T-helper 2 cell (primary cell): ENCODE measurements around the gene VASH2.
"Not testable (repeated sequence)": the region's sequence is repeated elsewhere in the genome, so short reads cannot be mapped to it uniquely, and the experiment has no call there.

ENCODE experiments used
- DNase-seq, 5 experiments: peaks; one replicate each; pipeline versions ENCODE4 v3.0.0 to v3.0.0-alpha.2; 2012 to 2022
- total RNA-seq, 2 donors: gene quantifications; one replicate each; lab custom pipeline; 2026; lab: John Stamatoyannopoulos, UW

Gene VASH2
- 0.13 to 0.62 reads per million in 2 donors for total RNA-seq

DNA sequence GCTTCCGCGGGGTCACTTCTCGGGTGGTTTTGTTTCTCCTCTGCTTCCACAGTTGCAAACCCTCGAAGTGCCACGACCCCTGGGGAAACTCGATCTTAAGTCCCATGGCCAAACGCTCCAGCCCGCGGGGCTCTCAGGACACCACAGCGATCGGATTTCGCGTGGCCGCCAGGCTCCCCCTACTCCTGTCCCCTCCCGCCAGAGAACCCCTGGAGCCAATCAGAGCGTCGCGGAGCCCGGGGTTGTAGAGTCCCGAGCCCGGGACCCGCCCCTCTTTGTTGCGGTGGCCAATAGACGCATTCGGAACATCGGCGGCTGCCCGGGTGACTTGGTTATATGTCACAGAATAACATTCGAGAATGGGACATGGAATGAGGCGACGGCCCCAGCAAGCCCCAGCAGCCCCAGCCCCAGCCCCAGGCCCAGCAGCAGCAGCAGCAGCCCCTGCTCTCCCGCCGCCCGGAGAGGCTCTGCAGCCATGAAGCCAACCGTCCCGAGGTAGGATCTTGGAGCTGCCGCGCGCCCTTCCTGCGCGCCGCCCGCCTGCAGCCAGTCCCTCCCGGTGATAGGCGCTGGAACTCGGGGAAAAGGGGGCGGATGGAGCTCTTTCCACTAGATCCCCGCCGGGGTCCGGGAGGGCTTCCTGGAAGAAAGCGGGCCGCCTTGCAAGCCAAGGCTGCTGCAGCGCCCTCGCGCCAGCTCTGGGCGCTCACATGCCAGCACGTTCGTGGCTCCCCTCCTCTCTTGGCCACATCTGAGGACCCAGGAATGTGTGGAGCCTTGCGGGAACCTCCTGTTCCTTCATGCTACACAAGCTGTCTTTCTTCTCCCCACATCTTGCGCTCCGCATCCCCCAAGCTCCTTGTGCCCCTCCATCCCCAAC, at the start of gene VASH2:
Gene VASH2, plus strand, starts transcription at position 299 of the 883 bp plus-strand sequence. CDS start 1,002 bp downstream, outside the sequence.
- peak; percentile 9 to 84 (median 53) for DNase-seq

DNA sequence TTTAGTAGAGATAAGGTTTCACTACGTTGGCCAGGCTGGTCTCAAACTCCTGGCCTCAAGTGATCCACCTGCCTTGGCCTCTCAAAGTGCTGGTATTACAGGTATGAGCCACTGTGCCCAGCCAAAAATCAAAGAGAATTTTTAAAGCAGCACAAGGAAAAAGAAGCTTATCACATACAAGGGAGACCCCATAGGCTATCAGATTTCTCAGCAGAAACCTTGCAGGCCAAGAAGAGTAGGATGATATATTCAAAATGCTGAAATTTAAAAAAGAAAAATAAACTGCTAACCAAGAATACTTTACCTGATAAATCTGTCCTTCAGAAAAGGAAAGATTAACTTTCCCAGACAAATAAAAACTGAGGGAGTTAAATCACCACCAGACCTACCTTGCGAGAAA, 49.1 kb upstream of the VASH2 start:
- no peak for DNase-seq

DNA sequence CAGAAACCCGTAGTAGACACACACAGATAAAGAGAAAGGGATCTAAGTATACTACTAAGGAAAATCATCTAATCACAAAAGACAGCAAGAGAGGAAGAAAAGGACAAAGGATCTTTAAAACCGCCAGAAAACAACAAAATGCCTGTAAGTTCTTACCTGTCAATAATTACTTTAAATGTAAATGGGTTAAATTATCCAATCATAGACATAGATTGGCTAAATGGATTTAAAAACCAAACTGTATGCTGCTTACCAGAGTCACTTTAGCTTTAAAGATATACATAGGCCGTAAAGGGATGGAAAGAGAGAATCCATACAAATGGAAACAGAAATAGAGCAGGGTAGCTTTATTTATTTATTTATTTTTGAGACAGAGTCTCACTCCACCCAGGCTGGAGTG, 48.3 kb upstream of the VASH2 start:
- DNase-seq = no peak

DNA sequence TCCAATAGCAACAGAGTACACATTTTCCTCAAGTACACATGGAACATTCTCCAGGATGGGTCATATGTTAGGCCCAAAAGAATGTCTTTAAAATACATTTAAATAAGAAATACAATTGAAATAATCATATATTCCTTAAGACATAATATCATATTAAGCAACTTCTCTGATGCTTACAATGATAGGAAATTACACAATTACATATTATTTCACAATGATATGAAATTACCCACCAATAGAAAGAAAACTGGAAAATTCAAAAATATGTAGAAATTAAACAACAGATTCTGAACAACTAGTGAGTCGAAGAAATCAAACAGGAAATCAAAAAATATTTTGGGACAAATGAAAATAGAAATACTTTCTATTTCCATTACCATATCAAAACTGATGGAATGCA, 46.7 kb upstream of the VASH2 start:
- DNase-seq = no peak

DNA sequence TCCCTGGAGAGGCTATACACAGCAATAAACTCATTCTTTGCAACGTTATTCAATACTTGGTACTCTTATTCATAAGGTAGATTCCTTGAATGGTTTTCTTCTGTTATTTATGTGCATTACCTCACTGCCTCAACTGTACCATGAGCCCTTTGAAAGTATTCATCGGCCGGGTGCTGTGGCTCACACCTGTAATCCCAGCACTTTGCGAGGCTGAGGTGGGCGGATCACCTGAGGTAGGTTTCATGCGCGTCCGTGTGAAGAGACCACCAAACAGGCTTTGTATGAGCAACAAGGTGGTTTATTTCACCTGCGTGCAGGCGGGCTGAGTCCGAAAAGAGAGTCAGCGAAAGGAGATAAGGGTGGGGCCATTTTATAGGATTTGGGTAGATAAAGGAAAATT, 42.3 kb upstream of the VASH2 start:
- not testable (repeated sequence) for DNase-seq

DNA sequence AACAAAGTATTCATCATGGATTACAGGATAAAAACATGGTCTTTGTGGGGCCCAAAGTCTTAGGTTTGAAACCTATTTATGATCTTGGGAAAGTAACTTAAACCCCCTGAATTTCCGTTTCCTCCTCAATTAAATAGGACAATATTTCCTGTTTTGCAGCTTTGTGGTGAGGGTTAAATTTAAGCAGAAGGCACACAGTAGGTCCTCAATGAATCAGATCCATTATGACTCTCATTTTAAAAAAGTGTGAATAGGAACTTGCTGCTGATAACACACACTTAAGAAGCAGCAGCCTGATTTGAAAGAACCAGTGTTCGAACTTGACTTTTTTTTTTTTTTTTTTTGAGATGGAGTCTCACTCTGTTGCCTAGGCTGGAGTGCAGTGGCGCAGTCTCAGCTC, 41.4 kb upstream of the VASH2 start:
- DNase-seq = no peak

DNA sequence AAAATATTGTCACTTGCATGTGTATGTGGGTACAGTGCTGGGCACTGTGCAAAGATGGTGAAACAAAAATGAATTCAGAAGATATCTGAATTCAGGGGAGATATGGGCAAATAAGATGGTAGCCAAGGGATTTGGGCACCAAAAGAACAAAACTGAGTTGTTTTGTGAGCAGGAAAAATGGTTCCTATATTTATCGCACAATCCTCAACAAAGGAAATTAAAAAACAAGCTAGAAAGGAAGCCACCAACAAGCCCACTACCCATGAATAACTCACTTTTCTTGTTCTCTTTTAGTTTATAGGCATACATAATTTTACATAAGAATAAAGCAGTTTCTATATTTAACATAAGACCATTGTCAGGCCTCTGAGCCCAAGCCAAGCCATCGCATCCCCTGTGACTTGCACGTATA, 40.7 kb upstream of the VASH2 start:
- DNase-seq = no peak

DNA sequence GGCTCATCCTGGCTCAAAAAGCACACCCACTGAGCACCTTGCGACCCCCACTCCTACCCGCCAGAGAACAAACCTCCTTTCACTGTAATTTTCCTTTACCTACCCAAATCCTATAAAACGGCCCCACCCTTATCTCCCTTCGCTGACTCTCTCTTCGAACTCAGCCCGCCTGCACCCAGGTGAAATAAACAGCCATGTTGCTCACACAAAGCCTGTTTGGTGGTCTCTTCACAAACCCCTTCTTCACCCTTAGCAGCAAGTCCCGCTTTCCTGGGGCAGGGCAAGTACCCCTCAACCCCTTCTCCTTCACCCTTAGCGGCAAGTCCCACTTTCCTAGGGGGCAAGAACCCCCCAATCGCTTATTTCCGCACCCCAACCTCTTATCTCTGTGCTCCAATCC, 40.1 kb upstream of the VASH2 start:
- not testable (repeated sequence) for DNase-seq

DNA sequence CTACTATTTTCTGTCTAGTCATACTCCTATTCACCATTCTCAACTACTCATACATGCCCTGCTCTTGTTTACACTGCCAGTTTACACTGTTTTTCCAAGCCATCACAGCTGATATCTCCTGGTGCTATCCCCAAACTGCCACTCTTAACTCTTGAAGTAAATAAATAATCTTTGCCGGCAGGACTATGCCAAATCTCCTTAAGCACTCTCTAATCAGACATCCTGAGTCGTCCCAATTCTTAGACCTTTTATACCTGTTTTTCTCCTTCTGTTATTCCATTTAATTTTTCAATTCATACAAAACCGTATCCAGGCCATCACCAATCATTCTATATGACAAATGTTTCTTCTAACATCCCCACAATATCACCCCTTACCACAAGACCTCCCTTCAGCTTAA, 36.7 kb upstream of the VASH2 start:
- DNase-seq = not testable (repeated sequence)

DNA sequence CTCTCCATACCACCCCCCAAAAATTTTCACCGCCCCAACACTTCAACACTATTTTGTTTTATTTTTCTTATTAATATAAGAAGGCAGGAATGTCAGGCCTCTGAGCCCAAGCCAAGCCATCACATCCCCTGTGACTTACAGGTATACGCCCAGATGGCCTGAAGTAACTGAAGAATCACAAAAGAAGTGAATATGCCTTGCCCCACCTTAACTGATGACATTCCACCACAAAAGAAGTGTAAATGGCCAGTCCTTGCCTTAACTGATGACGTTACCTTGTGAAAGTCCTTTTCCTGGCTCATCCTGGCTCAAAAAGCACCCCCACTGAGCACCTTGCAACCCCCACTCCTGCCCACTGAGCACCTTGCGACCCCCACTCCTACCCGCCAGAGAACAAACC, 36.2 kb upstream of the VASH2 start:
- DNase-seq = not testable (repeated sequence)

DNA sequence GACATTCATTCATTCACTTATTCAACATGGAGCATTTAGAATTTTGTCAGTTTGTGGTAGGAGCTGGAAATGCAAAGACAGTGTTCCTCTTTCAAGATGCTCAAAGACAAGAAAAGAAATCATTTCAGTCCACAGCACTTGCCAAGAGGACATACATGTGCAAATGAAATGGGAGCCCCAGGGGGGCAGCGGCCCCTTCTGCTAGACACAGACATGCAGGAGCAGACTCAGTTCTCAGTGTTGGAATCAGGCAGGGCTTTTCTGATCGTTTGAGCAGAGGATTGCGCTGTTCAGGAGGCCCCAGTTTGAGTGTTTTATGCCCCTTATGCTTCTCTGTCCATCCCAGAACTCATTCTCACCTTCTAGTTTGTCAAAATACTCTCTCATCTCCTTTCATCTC, 35.6 kb upstream of the VASH2 start:
- DNase-seq = no peak

DNA sequence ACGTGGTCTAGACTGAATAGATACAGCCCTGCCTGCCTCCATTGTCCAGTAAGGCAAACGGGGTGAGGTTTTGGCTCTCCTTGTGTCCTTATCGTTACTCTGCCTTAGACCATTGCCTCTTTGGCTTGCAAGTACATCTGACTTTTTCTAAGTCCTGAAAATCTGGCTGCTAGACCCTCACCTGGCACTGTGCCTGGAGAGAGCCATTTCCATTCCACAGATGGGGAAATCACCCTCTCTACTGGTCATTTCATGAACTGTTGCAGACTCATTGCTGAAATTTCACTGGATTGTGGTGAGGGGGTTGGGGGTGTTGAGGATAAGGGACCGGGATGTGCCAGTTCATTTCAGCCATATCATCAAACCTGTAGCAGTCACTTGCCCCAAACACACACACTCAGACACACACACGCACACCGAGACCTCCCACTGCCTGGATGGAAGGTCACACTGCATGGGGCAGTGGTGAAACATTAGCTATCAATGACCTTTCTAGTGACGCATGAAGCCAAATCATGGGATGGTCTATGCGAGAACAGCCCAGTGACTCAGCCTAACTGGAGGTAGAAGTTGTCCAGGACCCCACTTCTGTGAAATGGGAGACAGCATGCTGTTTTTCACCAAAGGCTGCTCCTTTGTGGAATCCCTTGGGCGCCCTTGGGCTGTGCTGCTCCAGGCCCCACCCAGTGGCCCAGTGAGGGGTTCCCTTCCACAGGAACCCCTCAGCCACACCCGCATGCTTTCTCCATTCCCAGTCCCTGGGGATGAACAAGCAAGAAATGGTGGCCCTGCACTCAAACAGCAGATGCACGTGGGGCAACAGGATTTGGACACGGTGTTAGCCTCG, 34.9 kb upstream of the VASH2 start:
- no peak for DNase-seq

DNA sequence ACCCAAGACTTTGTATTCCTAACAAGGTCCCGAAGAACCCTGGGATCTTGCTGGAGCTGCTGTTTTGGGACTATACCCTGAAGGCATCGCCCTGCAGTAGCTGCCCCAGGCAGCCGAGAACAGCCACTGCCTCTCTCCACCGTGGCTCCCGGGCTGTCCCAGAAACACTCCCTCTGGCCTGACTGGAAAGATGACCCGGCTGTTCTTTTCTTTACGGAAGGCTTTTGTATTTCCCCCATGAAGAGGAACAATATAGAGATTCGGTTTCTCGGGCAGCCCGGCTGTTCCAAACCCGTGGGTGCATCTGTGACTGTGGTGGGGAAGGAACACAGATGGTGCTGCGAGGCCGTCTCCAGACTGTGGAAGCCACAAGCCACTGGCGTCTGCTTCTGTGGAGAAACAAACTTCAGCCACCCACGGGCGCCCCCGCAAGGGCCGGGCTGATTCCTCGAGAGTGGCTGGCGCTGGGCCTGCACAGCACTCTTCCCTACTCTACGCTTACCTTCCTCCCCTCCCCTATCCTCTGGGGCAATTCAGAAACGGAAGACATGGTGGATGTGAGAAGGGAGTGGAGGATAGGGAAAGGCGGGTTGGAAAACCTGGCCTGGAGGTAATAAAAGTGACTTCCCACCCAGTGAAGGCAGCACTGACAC, 33.7 kb upstream of the VASH2 start:
- DNase-seq = no peak

DNA sequence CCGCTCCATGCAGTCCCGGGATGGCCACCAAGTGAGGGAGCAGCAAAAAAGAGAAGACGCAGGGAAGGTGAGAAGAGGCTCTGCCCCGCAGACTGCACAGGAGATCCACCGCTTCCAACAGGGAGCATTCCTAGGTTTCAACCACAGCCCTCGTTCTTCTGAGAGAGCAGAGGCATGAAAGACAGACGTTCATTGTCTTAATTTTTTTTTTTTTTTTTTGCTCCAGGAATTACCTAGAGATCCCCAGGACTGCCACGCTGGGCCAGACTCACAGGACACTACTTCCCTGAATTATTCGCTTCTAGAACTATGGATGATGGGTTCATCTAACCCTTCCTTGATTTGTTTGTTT, 33.2 kb upstream of the VASH2 start:
- DNase-seq = no peak

DNA sequence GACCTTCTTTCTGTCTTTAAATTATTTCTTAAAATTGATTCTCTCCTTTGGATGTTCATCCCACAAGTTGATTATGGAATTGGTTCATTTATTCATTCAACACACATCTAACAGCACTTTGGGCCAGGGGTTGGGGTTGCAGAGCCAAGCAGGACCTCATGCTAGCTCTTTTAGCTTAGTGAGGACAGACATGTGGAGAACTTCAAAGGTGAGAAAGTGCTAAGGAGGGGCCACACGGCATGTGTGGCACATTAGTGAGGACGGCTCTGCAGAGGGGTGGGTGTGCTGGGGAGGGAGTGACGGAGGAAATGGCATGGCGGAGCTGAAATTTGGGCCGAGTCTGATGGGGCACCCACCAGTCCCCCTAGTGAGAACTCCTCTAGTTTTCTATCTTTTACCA, 32.5 kb upstream of the VASH2 start:
- DNase-seq = no peak

DNA sequence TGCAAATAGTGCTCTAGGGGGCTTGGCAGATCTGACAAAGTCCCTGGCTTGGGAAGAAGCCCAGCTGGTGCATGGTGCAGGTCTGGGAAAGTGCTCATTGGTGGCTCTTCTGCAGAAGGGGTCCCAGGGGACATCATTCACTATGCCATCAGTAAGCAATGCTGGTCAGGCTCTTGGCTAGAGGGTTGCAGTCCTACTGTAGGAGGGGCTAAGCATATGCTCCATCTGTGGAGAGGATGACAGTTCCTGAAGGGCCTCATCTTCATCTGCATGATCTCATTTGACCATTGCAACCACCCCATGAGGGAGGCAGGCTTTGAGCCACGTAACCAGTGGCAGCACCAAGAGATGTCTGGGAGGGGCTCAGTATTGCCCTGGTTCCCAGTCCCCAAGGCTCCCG, 31.5 kb upstream of the VASH2 start:
- no peak for DNase-seq

DNA sequence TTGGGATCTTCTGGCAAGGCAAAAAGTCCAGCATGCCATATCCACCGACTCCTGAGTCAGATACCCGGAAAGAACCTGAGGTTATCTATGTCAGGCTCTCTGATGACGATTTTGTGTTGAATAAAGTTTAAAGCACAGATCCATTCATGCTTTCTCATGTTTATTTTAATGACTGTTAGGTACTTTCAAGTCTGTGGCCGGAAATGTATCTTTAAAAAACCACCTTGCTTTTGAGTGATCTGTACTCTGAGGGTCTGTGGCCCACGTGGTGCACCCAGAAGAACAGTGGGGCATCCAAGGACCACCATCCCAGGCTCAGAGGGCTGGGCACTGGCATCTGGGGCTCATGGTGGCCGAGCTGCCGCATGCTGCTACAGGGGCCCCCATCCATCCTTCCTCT, 30.1 kb upstream of the VASH2 start:
- DNase-seq = peak in 1 of 5 experiments; percentile 22

DNA sequence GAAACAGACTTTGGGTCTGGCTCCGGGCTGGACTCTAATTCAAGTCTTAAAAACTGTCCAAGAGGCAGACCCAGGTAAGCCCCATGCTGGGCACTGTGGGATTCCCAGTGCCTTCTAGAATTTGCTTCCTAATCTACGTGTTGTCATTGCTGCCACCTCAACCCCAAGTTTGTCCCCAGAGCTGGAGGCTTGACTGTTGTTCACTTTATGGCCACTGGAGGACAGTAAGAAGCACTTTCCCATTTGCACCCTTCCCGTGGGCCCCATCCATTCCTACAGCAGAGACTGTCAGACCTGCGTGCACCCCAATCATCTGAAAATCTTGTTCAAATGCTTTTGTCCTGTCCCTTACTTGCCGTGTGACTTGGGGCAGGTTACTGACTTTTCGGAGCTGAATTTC, 29.4 kb upstream of the VASH2 start:
- no peak for DNase-seq

DNA sequence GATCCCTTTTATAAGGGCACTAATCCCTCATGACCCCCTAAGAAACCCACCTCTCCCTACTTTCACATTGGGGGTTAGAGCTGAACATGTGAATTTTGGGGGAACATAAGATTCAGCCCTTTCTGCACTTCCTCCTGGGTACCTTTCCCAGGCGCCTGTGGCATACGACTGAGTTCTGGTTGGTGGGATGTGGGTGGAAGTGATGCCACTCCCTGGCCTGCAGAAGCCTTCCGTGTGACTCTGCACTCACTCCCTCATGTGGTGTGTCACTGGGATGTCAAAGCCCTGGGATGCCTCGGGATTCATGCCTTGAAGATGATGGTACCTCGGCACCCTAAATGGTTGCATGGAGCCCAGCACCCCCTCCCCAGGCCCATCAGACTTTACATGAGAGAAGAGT, 28.3 kb upstream of the VASH2 start:
- DNase-seq = no peak

DNA sequence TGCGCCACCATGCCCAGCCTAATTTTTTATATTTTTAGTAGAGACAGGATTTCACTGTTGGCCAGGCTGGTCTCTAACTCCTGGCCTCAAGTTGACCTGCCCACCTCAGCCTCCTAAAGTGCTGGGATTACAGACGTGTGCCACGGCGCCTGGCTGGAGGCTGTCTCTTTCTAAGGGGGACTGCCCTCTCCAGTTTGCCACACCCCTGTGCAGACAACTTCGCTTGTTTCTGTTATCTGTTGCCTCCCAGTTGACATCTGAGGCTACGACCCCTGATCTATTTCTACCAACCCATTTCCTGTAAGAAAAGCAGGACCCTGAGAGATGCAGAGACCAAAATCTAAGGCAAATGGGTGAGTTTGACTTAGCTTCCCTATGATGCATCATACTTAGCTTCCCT, 24.0 kb upstream of the VASH2 start:
- DNase-seq = no peak

DNA sequence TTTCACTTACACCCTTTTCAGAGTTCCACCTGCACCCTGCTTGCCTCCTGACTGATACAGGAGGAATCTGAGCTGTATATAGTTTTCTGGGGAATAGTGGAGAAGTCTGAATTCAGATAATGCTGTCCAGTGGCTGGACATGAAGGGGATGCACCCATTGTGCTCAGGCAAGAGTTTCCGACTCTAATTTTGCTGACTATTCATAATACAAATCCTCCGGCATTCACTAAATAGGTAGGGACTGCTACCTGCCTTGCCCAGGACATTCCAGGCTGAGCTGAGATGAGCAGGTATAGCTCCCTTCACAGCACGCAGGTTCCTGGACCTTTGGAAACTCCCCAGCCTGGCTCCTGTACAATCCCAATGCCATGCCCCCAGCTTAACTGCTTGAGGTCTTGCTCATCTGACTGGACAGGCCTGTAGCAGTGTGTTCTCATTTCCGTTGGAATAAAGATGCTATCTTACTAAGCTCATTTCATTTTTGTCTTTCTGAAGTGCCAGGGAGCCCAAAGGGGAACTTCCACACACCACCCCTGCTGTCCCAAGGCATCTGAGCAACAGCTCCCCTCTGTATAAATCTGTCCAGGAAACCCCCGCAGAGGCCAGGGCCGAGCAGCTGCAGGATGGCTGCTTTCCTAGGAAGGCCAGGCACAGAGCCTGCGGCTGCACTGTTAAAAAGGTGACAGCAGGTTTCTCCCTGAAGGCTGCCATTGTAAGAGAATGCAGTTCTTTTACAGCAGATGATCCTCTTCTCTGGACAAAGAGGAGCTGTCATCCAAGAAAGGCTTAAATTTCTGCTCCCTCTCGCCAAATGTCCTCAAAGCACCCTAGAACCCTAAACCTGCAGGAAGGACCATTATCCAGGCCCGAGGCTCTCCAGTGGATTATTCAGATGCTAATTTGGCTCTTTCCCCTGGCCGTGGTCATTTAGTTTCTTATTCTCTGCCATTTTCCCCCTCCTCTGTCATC, 21.7 kb upstream of the VASH2 start:
- DNase-seq = no peak
